Left renal pelvis (tissue), 4 donors: ENCODE data around the gene ABCB10. TPM values are rescaled to one million over a fixed set of nuclear protein-coding genes. Genes with fewer than 3 reads are reported as not detected.
"Not testable (repeated sequence)": the region's sequence is repeated elsewhere in the genome, so short reads cannot be mapped to it uniquely, and the experiment has no call there.

ENCODE experiments used
- DNase-seq, 4 donors: peaks; one replicate each; pipeline ENCODE4 v3.0.0-alpha.2; 2013; ENCODE audit warnings: low read depth in 4 of 4, low spot score in 3 of 4
- polyA plus RNA-seq, 4 donors: library from polyadenylated mRNA; unstranded; fragments of 120-200 nt; gene quantifications; one replicate each; pipeline ENCODE4 v1.2.1, GENCODE V29; 2013; ENCODE audit not compliant: insufficient read length in 4 of 4

ABCB10 gene
- polyA plus RNA-seq, 4 donors, result 19.1 to 22.1 (median 20.2) TPM

DNA sequence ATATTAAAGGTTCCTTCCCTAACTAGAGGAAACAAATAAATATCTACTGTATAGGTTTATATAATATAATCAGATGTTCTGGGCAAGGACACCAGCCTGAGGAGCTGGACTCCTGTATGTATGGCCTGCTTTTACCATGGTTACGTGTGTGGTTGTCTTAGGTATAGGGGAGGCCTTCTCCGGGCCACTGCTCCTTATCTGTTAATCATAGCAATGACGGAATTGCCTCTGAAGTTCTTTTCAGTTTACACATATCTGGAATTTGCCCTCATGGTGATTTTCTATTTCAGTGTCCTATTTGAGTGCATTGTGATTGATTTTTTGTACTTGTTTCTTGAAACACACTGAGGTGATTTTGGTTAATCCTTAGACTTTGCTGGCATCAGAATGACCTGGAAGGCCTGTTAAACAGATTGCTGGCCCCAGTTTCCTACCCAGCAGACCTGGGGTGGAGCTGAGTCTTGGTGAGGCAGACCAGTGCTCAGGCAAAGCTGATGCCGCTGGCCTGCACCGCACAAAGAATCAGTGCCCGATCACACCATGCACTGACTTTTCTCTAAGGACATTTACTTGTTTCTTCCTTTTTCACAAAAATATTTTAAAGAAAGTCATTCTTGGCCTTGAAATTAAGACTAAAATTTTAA, 18.5 kb downstream of the ABCB10 start:
- DNase-seq, result no peak

DNA sequence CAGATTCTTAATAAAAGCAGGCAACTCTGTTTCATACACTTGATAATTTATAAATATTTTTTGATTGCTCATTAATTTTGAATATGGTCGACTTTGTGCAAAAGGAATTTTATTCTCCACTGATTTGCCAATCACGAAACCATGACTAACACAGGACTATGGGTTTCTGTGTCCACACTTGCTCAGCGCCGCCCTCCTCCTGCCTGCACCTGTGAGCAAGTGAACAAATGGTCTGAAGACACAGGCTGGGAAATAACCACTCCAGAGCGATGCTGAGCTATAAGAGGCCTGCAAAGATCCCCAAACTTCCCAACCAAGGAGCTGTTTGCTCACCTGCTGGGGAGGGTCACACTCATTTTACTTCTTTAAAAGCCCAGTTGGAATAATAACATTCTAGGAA, 19.6 kb downstream of the ABCB10 start:
- DNase-seq, result no peak

- no peak for DNase-seq
These were observed 20.6 kb downstream of the ABCB10 start for GRCh38 chr1:229537894-229538293.

DNA sequence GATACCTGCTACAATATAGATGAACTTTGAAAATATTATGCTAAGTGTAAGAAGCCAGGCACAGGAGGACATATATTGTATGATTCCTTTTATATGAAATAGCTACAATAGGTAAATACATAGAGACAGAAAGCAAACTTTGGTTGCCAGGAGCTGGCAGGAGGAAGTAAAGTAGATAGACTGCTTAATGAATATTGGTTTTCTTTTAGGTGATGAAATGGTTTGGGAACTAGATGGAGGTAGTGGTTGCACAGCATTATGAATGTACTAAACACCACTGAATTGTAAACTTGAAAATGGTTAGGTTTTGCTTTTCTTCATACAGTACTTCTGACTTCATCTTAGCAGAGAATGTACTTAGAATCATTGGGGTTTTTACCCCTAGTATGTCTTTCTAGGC, 21.5 kb downstream of the ABCB10 start:
- DNase-seq, result no peak

- no peak for DNase-seq
These were observed 23.3 kb downstream of the ABCB10 start for GRCh38 chr1:229535230-229535629.

- no peak for DNase-seq
These were observed 27.2 kb downstream of the ABCB10 start for GRCh38 chr1:229531326-229531725.

- no peak for DNase-seq
These were observed 28.9 kb downstream of the ABCB10 start for GRCh38 chr1:229529639-229530038.

GRCh38 chr1:229526695-229527094, 31.8 kb downstream of the ABCB10 start:
- DNase-seq, result no peak

GRCh38 chr1:229523052-229523451, 35.5 kb downstream of the ABCB10 start:
- no peak for DNase-seq

DNA sequence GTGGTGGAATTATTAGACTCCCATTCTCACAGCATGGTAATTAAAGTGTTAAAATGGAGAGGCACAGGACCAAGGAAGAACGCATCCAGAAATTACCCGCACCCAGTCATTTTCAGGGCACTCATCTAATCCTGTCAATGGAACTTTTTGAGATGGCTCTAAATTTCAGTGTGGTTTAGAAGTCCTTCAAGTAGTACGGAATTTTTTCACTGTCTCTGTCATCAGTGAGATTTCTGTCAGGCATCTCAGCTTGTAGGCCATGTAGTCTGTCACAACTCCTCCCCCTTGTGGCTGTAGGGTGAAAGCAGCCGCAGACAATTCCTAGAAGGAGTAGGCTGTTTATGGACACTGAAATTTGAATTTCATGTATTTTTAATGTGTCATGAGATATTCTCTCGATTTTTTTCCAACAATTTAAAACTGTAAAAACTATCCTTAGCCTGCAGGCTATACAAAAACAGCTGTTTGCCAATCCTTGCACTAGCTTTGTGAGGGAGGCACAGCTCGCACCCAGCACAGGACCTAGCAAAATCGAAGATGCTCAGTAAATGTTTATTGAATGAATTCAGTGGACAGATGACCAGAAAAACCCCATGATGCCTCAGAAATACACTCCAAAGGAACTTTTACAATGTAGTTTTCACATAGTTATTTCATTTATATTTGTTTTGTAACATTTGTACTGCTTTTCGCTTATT, 43.8 kb downstream of the ABCB10 start:
- DNase-seq, result peak in 1 of 4 donors; percentile 42

DNA sequence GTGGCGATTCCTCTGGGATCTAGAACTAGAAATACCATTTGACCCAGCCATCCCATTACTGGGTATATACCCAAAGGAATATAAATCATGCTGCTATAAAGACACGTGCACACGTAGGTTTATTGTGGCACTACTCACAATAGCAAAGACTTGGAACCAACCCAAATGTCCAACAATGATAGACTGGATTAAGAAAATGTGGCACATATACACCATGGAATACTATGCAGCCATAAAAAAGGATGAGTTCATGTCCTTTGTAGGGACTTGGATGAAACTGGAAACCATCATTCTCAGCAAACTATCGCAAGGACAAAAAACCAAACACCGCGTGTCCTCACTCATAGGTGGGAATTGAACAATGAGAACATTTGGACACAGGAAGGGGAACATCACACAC, 46.9 kb downstream of the ABCB10 start:
- not testable (repeated sequence) for DNase-seq

- DNase-seq, result not testable (repeated sequence)
These were observed 47.3 kb downstream of the ABCB10 start for GRCh38 chr1:229511201-229511600.

DNA sequence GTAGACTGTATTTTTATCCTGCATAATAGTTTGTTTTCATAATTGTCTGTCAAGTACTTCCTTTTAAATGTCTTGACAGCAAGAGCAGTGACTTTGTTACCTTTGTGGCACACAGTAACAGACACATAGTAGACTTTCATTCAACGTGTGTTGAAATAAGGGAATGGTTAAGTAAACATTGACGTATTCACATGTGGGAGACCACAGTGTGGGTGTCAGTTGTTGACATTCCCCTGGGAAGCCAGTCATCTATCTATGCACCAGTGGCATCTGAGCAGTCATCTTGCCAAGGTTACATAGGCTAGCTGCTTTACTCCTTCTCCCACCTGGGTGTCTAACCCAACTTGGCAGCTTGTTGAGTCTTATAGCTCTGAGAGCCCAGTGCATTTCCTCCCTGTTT, 48.9 kb downstream of the ABCB10 start:
- DNase-seq, result no peak

- no peak for DNase-seq
These were observed 49.6 kb downstream of the ABCB10 start for GRCh38 chr1:229508823-229509337.

GRCh38 chr1:229507951-229508822, 50.3 kb downstream of the ABCB10 start, which contains the start of gene NUP133:
TSS of gene NUP133 (minus strand) at chr1:229508341. CDS start at chr1:229508249, 92 bp downstream.
- peak; percentile 96 to 98 (median 98) for DNase-seq

DNA sequence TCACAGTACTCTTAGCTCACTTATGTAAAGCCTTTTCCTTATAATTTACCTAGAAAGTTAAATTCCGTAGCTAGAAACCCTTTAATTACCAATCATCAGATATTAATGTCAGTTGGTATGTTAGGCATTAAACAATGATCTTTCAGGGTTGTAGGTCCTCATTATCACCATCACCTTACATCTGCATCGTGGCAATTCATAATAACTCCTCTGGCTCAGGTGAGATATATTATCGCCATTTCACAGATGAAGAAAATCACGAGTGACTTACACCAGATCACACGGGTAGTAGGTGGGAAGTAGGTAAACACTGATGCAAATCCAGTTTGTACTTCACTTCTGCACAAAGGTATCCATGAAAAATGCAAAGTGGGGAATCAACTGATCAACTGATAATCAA, 51.0 kb downstream of the ABCB10 start:
- peak in 1 of 4 donors; percentile 2 for DNase-seq

DNA sequence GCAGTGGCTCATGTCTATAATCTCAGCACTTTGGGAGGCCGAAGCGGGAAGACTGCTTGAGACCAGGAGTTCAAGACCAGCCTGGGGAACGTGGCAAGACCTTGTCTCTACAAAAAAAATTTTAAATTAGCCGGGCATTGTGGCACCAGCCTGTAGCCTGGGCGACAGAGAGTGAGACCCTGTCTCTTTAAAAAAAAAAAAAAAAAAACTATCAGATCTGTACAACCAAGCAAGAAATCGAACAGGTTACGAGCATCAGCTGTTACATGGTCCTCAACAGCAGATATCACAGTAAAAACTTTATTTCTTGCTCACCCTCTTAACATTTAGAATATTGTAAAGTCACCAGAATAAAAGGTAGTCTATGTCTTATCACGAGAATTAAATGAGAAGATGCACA, 51.9 kb downstream of the ABCB10 start:
- DNase-seq, result no peak

GRCh38 chr1:229495782-229496181, 62.7 kb downstream of the ABCB10 start:
- no peak for DNase-seq

GRCh38 chr1:229487181-229487580, 71.3 kb downstream of the ABCB10 start:
- no peak for DNase-seq

GRCh38 chr1:229485318-229485717, 73.2 kb downstream of the ABCB10 start:
- no peak for DNase-seq

GRCh38 chr1:229482511-229482910, 76.0 kb downstream of the ABCB10 start:
- no peak for DNase-seq
